ENCODE data around the gene DYNC1I1. TPM values are rescaled to one million over a fixed set of nuclear protein-coding genes. Genes with fewer than 3 reads are reported as not detected.

DYNC1I1 gene
- total and polyA plus RNA-seq, 2 of the 4 experiments (the other 2 are of a cell fraction), result under 0.01 to 0.15 TPM

DNA sequence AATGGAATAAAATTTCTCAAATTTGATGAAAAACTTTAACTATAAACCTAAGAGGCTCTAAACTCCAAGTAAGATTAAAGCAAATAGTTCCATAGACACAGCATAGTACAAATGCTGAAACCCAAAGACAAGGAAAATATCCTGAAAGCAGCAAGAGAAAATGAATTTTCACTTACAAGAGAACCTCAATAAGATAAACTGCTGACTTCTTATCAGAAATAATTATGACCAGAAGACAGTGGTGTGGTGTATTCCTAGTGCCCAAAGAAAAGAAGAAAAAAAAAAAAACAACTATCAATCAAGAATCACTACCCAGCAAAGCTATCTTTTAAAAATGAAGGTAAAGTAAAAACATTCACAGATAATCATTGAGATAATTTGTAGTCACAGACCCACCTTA, 106.3 kb downstream of the DYNC1I1 start:
- Histone ChIP-seq H2AK5ac (ENCODE audit: low read depth, low read length) (no peak overlapping the region), H3K9ac (ENCODE audit: low read depth, low read length) (no peak overlapping the region), H2BK20ac (ENCODE audit: low read depth, low read length) (no peak overlapping the region), H2BK120ac (ENCODE audit: low read depth, low read length) (no peak overlapping the region), H2AK9ac (replicated peaks; ENCODE audit: low read depth, low read length, poor library complexity) (no peak overlapping the region), H3K18ac (ENCODE audit: low read depth, low read length) (no peak overlapping the region), H3K56ac (ENCODE audit: extremely low read depth, insufficient read depth, low read length) (no peak overlapping the region), H3K23ac (ENCODE audit: low read depth, low read length) (no peak overlapping the region), H3K14ac (replicated peaks; ENCODE audit: low read depth, low read length) (no peak overlapping the region), H2AFZ (replicated peaks; ENCODE audit: low read length, poor library complexity) (no peak overlapping the region), H4K5ac (ENCODE audit: low read depth, low read length) (no peak overlapping the region), H4K91ac (ENCODE audit: insufficient read depth, low read depth, low read length) (no peak overlapping the region), H3K4ac (ENCODE audit: low read depth, low read length) (no peak overlapping the region), H3K4me3 (ENCODE audit: insufficient read depth, low read depth, low read length) (no peak overlapping the region), H2BK5ac (ENCODE audit: low read depth, low read length, poor library complexity, severe bottlenecking) (no peak overlapping the region), H4K20me1 (ENCODE audit: insufficient read depth, low read length) (no peaks in the 10 kb centered on the region), H3K9me1 (ENCODE audit: insufficient read depth, low read length) (no peaks in the 10 kb centered on the region), H3K4me1 (ENCODE audit: control insufficient read depth, insufficient read depth, low read length) (no peaks in the 10 kb centered on the region), H2BK15ac (ENCODE audit: low read depth, low read length) (no peak overlapping the region), H4K8ac (ENCODE audit: low read depth in 2 of 2, low read length in 2 of 2) (no peak overlapping the region), H3K9me3 (ENCODE audit: control insufficient read depth, insufficient read depth, low read length) (no peaks in the 10 kb centered on the region), H3K36me3 (ENCODE audit: control insufficient read depth, insufficient read depth, low read length) (no peaks in the 10 kb centered on the region), H3K4me2 (ENCODE audit: low read depth, low read length) (no peak overlapping the region), H3K79me1 (ENCODE audit: low read depth in 1 of 2, low read length in 2 of 2) (no peaks in the 10 kb centered on the region), H3K27ac (ENCODE audit: insufficient read depth, low read length) (no peak overlapping the region), H3K27me3 (ENCODE audit: control insufficient read depth, insufficient read depth, low read length) (no peaks in the 10 kb centered on the region)
- DNase-seq, result no peak
- in situ Hi-C loops (cut with MboI; ENCODE audit: low sequenced_read_pairs), result no loop called here
- intact Hi-C loops (cut with micrococcal nuclease), result no loop called here
- ATAC-seq (ENCODE audit: low read depth), result no peak
- no TSS peak for BruUV-seq (replicated peaks)
- CTCF ChIA-PET, result no interaction called here
- POLR2A ChIA-PET (ENCODE audit: unreplicated experiment), result no interaction called here
- no peak for TF ChIP-seq MXI1 (IDR thresholded peaks at IDR 0.05; ENCODE audit: borderline replicate concordance, low read depth, low read length)
- no peak for TF ChIP-seq CEBPB (IDR thresholded peaks at IDR 0.05; ENCODE audit: low read depth, low read length)
- TF ChIP-seq FOS (IDR thresholded peaks at IDR 0.05; ENCODE audit: low read depth, low read length), result no peak
- TF ChIP-seq CHD1 (IDR thresholded peaks at IDR 0.05; ENCODE audit: low read depth, low read length), result no peak
- TF ChIP-seq RCOR1 (IDR thresholded peaks at IDR 0.05; ENCODE audit: insufficient replicate concordance, low read length), result no peak
- TF ChIP-seq, protein P1, sequence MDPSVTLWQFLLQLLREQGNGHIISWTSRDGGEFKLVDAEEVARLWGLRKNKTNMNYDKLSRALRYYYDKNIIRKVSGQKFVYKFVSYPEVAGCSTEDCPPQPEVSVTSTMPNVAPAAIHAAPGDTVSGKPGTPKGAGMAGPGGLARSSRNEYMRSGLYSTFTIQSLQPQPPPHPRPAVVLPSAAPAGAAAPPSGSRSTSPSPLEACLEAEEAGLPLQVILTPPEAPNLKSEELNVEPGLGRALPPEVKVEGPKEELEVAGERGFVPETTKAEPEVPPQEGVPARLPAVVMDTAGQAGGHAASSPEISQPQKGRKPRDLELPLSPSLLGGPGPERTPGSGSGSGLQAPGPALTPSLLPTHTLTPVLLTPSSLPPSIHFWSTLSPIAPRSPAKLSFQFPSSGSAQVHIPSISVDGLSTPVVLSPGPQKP (IDR thresholded peaks at IDR 0.05; ENCODE audit: borderline replicate concordance, low read depth, low read length), result no peak
- dilution Hi-C loops (cut with HindIII; ENCODE audit: low sequenced_read_pairs, unreplicated experiment), result no loop called here
